Measurements from ENCODE around the gene RELN. TPM values are rescaled to one million over a fixed set of nuclear protein-coding genes. Genes with fewer than 3 reads are reported as not detected.

The RELN gene
- total RNA-seq, 4 donors from 2014 or later, result 16.0 to 52.3 (median 23.6) TPM

GRCh38 chr7:103466814-103467213 is 522.6 kb downstream of the RELN start:
- H3K36me3 ChIP-seq, result no peaks in the 10 kb centered on the region
- no peak for TF ChIP-seq POLR2A (IDR thresholded peaks at IDR 0.05)
- no peak for TF ChIP-seq CTCF (IDR thresholded peaks at IDR 0.05)
- intact Hi-C loops (cut with DNase I), result no loop called here
- no peaks in the 10 kb centered on the region for H3K4me1 ChIP-seq
- DNase-seq, result no peak
- H3K4me3 ChIP-seq (replicated peaks in 1 of 3), result no peak overlapping the region
- no peaks in the 10 kb centered on the region for H3K9me3 ChIP-seq
- no peak overlapping the region for H3K27ac ChIP-seq
- no peaks in the 10 kb centered on the region for H3K27me3 ChIP-seq
- WGBS, 2 donors, result 56 to 65% methylated on average over 3 of the region's 3 CpGs

- Histone ChIP-seq H3K36me3 (no peaks in the 10 kb centered on the region), H3K4me1 (no peaks in the 10 kb centered on the region), H3K27ac (no peak overlapping the region), H3K9me3 (no peaks in the 10 kb centered on the region), H3K27me3 (no peaks in the 10 kb centered on the region), H3K4me3 (replicated peaks in 1 of 3) (no peak overlapping the region)
- TF ChIP-seq CTCF (IDR thresholded peaks at IDR 0.05) (no peak), POLR2A (IDR thresholded peaks at IDR 0.05) (no peak)
- 70 to 93% methylated on average over 3 to 6 of the region's 7 CpGs for WGBS, 2 donors
- DNase-seq, result no peak
- intact Hi-C loops (cut with DNase I), result no loop called here
These were observed 527.1 kb downstream of the RELN start for GRCh38 chr7:103462358-103462757.

GRCh38 chr7:103447073-103447960 is 542.1 kb downstream of the RELN start:
- intact Hi-C loops (cut with DNase I), result no loop called here
- peaks cover 10 to 21% of the 10 kb centered on the region in 2 donors for H3K4me1 ChIP-seq
- no peaks in the 10 kb centered on the region for H3K27me3 ChIP-seq
- 16% methylated on average over 17 of the region's 17 CpGs for WGBS, 2 donors
- H3K9me3 ChIP-seq, result no peaks in the 10 kb centered on the region
- H3K36me3 ChIP-seq, result no peaks in the 10 kb centered on the region
- peak in 5 of 6 experiments; percentile 26 to 75 (median 50) for TF ChIP-seq CTCF (IDR thresholded peaks at IDR 0.05)
- TF ChIP-seq POLR2A (IDR thresholded peaks at IDR 0.05), result no peak
- peak; percentile 50 to 60 for DNase-seq
- H3K27ac ChIP-seq, result no peak overlapping the region
- H3K4me3 ChIP-seq (replicated peaks in 1 of 3), result no peak overlapping the region

GRCh38 chr7:103446049-103446520 is 543.4 kb downstream of the RELN start, which contains the start of gene SLC26A5:
Gene SLC26A5, minus strand, starts transcription at chr7:103446207. Its CDS starts 24,693 bp downstream, at chr7:103421514.
- no peak for TF ChIP-seq CTCF (IDR thresholded peaks at IDR 0.05)
- TF ChIP-seq POLR2A (IDR thresholded peaks at IDR 0.05), result peak in 1 of 2 donors; percentile 55
- Histone ChIP-seq H3K4me3 (replicated peaks in 1 of 3) (peak within 1 kb of the TSS in 2 of 3 donors; percentile 18 to 28), H3K36me3 (no peaks in the 10 kb centered on the region), H3K27me3 (no peaks in the 10 kb centered on the region), H3K9me3 (no peaks in the 10 kb centered on the region), H3K4me1 (peaks cover 10 to 21% of the 10 kb centered on the region in 2 donors), H3K27ac (peak within 1 kb of the TSS; percentile 44 to 56 (median 52))
- intact Hi-C loops (cut with DNase I), result no loop called here
- DNase-seq, result peak; percentile 58 to 70
- 7 to 15% methylated on average over 7 to 18 of the region's 54 CpGs for WGBS, 2 donors

Measured in thyroid gland (tissue), 4 donors.